SK-MEL-5 (cell line): Measurements from ENCODE around the gene NOL4L. TPM values are rescaled to one million over a fixed set of nuclear protein-coding genes. Genes with fewer than 3 reads are reported as not detected.

Experiments used
- DNase-seq: peaks from one replicate; pipeline ENCODE4 v3.0.0-alpha.2; 2016; ENCODE audit warnings: low read depth, low spot score
- in situ Hi-C: cut with HindIII; loops from 2 replicates; pipeline ENCODE4 v1.10.0; 2016; ENCODE audit warnings: low sequenced_read_pairs, high pct_unique_total_duplicates, low pct_unique_long_range_greater_than_20kb
- total RNA-seq: library from RNA; depleted of rRNA; stranded (reverse); fragments of >200 nt; shearing (Covaris generic); gene quantifications from 2 replicates; pipeline ENCODE4 v1.2.3, GENCODE V29; 2014

Gene NOL4L
- total RNA-seq, 1 experiment from 2014 or later = 2.1 TPM

- in situ Hi-C loops = no loop called here
- no peak for DNase-seq
Measured at GRCh38 chr20:32619586-32619985, 34.5 kb upstream of the NOL4L start.

- no peak for DNase-seq
- in situ Hi-C loops = no loop called here
Measured at GRCh38 chr20:32614772-32615171, 29.6 kb upstream of the NOL4L start.

GRCh38 chr20:32614303-32614702 lies 29.2 kb upstream of the NOL4L start:
- in situ Hi-C loops = no loop called here
- no peak for DNase-seq

GRCh38 chr20:32613192-32614053 lies 28.3 kb upstream of the NOL4L start:
- DNase-seq = no peak
- in situ Hi-C loops = no loop called here

GRCh38 chr20:32612351-32613191 lies 27.4 kb upstream of the NOL4L start:
- DNase-seq = no peak
- in situ Hi-C loops = no loop called here

- in situ Hi-C loops = no loop called here
- no peak for DNase-seq
Measured at GRCh38 chr20:32611868-32612267, 26.7 kb upstream of the NOL4L start.

GRCh38 chr20:32611286-32611685 lies 26.2 kb upstream of the NOL4L start:
- in situ Hi-C loops = no loop called here
- DNase-seq = no peak

- DNase-seq = no peak
- in situ Hi-C loops = no loop called here
Measured at GRCh38 chr20:32610472-32611218, 25.5 kb upstream of the NOL4L start.

- DNase-seq = no peak
- in situ Hi-C loops = no loop called here
Measured at GRCh38 chr20:32609993-32610392, 24.9 kb upstream of the NOL4L start.

- in situ Hi-C loops = no loop called here
- no peak for DNase-seq
Measured at GRCh38 chr20:32609111-32609773, 24.1 kb upstream of the NOL4L start.

GRCh38 chr20:32608664-32609015 lies 23.5 kb upstream of the NOL4L start:
- in situ Hi-C loops = no loop called here
- no peak for DNase-seq

GRCh38 chr20:32607727-32608663 lies 22.9 kb upstream of the NOL4L start:
- in situ Hi-C loops = no loop called here
- no peak for DNase-seq

GRCh38 chr20:32607324-32607723 lies 22.2 kb upstream of the NOL4L start:
- DNase-seq = no peak
- in situ Hi-C loops = no loop called here

- in situ Hi-C loops = no loop called here
- peak; percentile 27 for DNase-seq
Measured at GRCh38 chr20:32606790-32607189, 21.7 kb upstream of the NOL4L start.

- in situ Hi-C loops = no loop called here
- no peak for DNase-seq
Measured at GRCh38 chr20:32606107-32606506, 21.0 kb upstream of the NOL4L start.

- DNase-seq = no peak
- in situ Hi-C loops = no loop called here
Measured at GRCh38 chr20:32605167-32605656, 20.1 kb upstream of the NOL4L start.
